ENCODE measurements around the gene PDCD11. TPM values are rescaled to one million over a fixed set of nuclear protein-coding genes. Genes with fewer than 3 reads are reported as not detected.

PDCD11 gene
- total RNA-seq, 2 donors from 2014 or later: 13.3 to 33.8 TPM

DNA sequence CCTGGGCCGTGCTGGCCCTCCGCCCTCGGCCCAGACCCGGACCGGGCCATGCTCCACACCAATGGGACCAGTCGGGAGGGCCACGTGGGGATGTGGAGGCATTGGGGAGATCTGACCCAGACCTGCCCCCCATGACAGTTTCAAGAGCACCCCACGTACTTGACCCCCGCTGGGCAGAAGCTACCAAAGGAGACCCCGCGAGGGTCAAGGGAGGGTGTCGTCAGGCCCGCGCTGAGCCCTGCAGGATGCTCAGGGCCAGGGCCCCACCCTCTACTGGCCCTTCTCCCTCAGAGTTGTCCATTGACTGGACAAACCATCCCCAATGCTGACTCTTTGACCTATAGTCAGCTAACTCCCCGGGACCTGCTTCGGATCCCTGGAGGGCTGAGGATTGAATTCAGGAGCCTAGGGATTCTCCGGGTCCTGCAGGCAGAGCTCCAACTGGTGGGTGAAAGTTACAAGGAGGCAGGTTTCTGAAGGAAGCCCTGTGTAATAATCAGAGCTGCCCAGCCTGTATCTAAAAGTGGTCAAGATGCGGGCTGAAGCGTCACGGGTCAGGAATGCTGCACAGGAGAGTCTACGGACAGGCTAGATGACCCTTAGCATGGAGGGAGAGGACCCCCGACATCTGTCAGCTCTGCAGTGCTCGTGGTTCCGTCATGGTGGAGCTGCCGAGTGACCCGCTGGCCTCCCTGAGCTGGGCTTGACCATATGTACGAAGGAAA lies 56.2 kb downstream of the PDCD11 start:
- Histone ChIP-seq H3K9me3 (no peaks in the 10 kb centered on the region), H3K4me3 (peak overlapping the region; percentile 46 to 53), H3K27ac (peak overlapping the region; percentile 69 to 83), H3K36me3 (no peaks in the 10 kb centered on the region), H3K27me3 (replicated peaks; ENCODE audit: insufficient read depth) (no peaks in the 10 kb centered on the region), H3K4me1 (replicated peaks) (no peaks in the 10 kb centered on the region)
- 33% methylated on average over 27 of the region's 27 CpGs for WGBS
- no peak for DNase-seq (ENCODE audit: low spot score)
- intact Hi-C loops (cut with DNase I): no loop called here
- TF ChIP-seq POLR2AphosphoS5 (IDR thresholded peaks at IDR 0.05) (no peak), POLR2A (IDR thresholded peaks at IDR 0.05) (no peak)
- TF ChIP-seq, protein P1, sequence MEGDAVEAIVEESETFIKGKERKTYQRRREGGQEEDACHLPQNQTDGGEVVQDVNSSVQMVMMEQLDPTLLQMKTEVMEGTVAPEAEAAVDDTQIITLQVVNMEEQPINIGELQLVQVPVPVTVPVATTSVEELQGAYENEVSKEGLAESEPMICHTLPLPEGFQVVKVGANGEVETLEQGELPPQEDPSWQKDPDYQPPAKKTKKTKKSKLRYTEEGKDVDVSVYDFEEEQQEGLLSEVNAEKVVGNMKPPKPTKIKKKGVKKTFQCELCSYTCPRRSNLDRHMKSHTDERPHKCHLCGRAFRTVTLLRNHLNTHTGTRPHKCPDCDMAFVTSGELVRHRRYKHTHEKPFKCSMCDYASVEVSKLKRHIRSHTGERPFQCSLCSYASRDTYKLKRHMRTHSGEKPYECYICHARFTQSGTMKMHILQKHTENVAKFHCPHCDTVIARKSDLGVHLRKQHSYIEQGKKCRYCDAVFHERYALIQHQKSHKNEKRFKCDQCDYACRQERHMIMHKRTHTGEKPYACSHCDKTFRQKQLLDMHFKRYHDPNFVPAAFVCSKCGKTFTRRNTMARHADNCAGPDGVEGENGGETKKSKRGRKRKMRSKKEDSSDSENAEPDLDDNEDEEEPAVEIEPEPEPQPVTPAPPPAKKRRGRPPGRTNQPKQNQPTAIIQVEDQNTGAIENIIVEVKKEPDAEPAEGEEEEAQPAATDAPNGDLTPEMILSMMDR (IDR thresholded peaks at IDR 0.05): no peak

DNA sequence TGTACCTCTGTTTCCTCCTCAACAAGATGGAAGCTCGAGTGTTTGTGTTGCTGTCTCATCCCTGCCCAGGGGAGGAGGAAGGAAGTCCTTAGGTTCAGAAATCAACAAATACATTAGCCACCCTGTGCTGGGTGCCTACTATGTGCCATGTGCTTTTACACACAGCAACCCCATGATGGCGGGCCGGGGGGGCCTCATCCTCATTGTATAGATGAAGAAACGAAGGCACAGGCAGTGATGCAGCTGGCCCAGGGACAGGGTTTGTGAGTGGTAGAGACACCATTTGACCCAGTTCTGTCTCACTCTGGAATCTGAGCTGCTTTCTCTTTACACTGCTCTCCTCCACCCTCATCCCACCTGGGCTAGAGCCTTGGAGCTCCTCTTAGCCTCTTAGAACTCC lies 57.6 kb downstream of the PDCD11 start:
- no peaks in the 10 kb centered on the region for H3K27me3 ChIP-seq (replicated peaks; ENCODE audit: insufficient read depth)
- intact Hi-C loops (cut with DNase I): no loop called here
- no peaks in the 10 kb centered on the region for H3K36me3 ChIP-seq
- H3K27ac ChIP-seq: no peak overlapping the region
- no peak for DNase-seq (ENCODE audit: low spot score)
- H3K9me3 ChIP-seq: no peaks in the 10 kb centered on the region
- TF ChIP-seq, protein P1 (IDR thresholded peaks at IDR 0.05): no peak
- TF ChIP-seq POLR2A (IDR thresholded peaks at IDR 0.05): no peak
- TF ChIP-seq POLR2AphosphoS5 (IDR thresholded peaks at IDR 0.05): no peak
- 95% methylated on average over 4 of the region's 4 CpGs for WGBS
- H3K4me3 ChIP-seq: no peak overlapping the region
- H3K4me1 ChIP-seq (replicated peaks): no peaks in the 10 kb centered on the region

DNA sequence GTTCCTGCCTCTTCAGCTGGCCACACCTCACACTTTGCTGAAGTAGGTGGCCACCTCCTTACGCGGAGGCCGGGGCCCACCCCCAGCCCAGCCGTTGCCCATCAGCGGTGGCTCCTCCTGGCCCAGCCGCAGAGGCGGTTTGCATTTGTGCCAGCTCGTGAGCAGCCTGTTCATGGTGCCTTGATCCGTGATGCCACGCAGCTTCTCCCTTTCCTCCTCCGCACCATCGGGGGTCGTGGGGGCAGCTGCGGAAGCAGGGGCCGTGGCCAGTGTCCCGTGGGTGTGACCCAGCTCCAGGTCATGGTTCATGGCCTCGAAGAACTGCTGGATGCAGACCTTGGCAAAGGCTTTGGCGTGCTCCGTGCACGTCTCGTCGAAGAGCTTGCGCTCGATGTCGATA lies 58.8 kb downstream of the PDCD11 start:
- H3K27ac ChIP-seq: no peak overlapping the region
- no peak overlapping the region for H3K4me3 ChIP-seq
- TF ChIP-seq POLR2AphosphoS5 (IDR thresholded peaks at IDR 0.05) (no peak), POLR2A (IDR thresholded peaks at IDR 0.05) (no peak)
- TF ChIP-seq, protein P1 (IDR thresholded peaks at IDR 0.05): no peak
- no peak for DNase-seq (ENCODE audit: low spot score)
- no peaks in the 10 kb centered on the region for H3K36me3 ChIP-seq
- no peaks in the 10 kb centered on the region for H3K9me3 ChIP-seq
- intact Hi-C loops (cut with DNase I): no loop called here
- H3K4me1 ChIP-seq (replicated peaks): no peaks in the 10 kb centered on the region
- 88% methylated on average over 25 of the region's 25 CpGs for WGBS
- H3K27me3 ChIP-seq (replicated peaks; ENCODE audit: insufficient read depth): no peaks in the 10 kb centered on the region

DNA sequence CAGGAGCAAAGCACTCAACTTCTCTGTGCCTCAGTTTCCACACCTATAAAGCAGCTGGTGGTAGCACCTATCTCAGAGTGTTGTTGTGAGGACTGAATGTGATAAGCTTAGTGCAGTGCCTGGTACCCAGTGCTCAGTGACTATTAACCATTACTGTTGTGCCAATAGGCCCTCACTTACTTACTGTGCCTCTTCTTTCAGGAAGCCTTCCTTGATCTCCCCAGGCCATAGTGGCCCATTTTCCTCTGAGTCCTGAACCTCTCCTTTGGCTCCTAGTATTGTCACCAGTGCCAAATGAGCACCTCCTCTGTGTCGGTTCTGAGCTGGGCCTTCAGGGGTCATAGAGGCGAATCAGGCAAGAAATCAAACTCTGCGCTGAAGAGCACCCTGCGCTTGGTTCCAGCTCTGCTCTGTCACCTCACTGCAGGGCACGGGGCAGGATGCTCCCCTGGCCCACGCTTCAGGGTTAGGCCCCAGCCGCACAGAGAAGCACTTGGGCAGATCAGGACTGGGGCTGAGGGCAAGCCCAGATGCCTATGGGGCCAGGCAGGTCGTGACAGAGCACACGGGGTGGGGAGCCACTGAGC lies 59.7 kb downstream of the PDCD11 start:
- no peak overlapping the region for H3K4me3 ChIP-seq
- WGBS: 82% methylated on average over 9 of the region's 9 CpGs
- intact Hi-C loops (cut with DNase I): no loop called here
- TF ChIP-seq POLR2A (IDR thresholded peaks at IDR 0.05) (no peak), POLR2AphosphoS5 (IDR thresholded peaks at IDR 0.05) (no peak)
- TF ChIP-seq, protein P1 (IDR thresholded peaks at IDR 0.05): no peak
- H3K9me3 ChIP-seq: no peaks in the 10 kb centered on the region
- no peaks in the 10 kb centered on the region for H3K27me3 ChIP-seq (replicated peaks; ENCODE audit: insufficient read depth)
- H3K4me1 ChIP-seq (replicated peaks): no peaks in the 10 kb centered on the region
- no peaks in the 10 kb centered on the region for H3K36me3 ChIP-seq
- H3K27ac ChIP-seq: no peak overlapping the region
- DNase-seq (ENCODE audit: low spot score): no peak

All from prostate gland (tissue), 2 donors.